NT2/D1 (cell line): Measurements from ENCODE around the gene CAVIN2.

ENCODE experiments used
- DNase-seq: peaks from one replicate; pipeline ENCODE4 v3.0.0-alpha.2; 2011; ENCODE audit warnings: low read depth, low spot score
- H3K27me3 ChIP-seq: 2 replicates; pipeline ENCODE4 v1.6.0; 2011; ENCODE audit warnings: mild to moderate bottlenecking; ENCODE audit not compliant: insufficient read length, insufficient read depth
- H3K36me3 ChIP-seq: 2 replicates; pipeline ENCODE4 v1.6.1; 2011; ENCODE audit warnings: mild to moderate bottlenecking, low read length, mixed read lengths; ENCODE audit not compliant: insufficient read depth, insufficient read length
- H3K4me1 ChIP-seq: 2 replicates; pipeline ENCODE4 v1.5.1; 2011; ENCODE audit not compliant: insufficient read depth, insufficient read length
- H3K4me3 ChIP-seq: 2 replicates; pipeline ENCODE4 v1.5.1; 2011; ENCODE audit warnings: low read depth; ENCODE audit not compliant: insufficient read length
- H3K9ac ChIP-seq: 2 replicates; pipeline ENCODE4 v1.6.0; 2011; ENCODE audit warnings: low read depth; ENCODE audit not compliant: insufficient read length
- H3K9me3 ChIP-seq: 2 replicates; pipeline ENCODE4 v1.5.1; 2011; ENCODE audit warnings: mild to moderate bottlenecking, low read length; ENCODE audit not compliant: insufficient read depth
- SUZ12 ChIP-seq: IDR thresholded peaks from 2 replicates; pipeline ENCODE4 v1.6.1; 2011; ENCODE audit not compliant: insufficient read length, insufficient read depth; ENCODE audit errors: extremely low read depth
- YY1 ChIP-seq: IDR thresholded peaks from 2 replicates; pipeline ENCODE4 v1.6.1; 2011; ENCODE audit not compliant: insufficient read length, insufficient read depth
- ZNF274 ChIP-seq: IDR thresholded peaks from 2 replicates; pipeline ENCODE4 v1.6.1; 2011; ENCODE audit warnings: mild to moderate bottlenecking, low read depth, low read length

The CAVIN2 gene

GRCh38 chr2:191847764-191848163 is 876 bp upstream of the CAVIN2 start:
- Histone ChIP-seq H3K9me3 (no peaks in the 10 kb centered on the region), H3K4me3 (no peak overlapping the region), H3K27me3 (no peaks in the 10 kb centered on the region), H3K4me1 (peaks cover 6% of the 10 kb centered on the region), H3K9ac (no peak overlapping the region), H3K36me3 (no peaks in the 10 kb centered on the region)
- TF ChIP-seq YY1 (no peak), SUZ12 (no peak), ZNF274 (no peak)
- DNase-seq: no peak

DNA sequence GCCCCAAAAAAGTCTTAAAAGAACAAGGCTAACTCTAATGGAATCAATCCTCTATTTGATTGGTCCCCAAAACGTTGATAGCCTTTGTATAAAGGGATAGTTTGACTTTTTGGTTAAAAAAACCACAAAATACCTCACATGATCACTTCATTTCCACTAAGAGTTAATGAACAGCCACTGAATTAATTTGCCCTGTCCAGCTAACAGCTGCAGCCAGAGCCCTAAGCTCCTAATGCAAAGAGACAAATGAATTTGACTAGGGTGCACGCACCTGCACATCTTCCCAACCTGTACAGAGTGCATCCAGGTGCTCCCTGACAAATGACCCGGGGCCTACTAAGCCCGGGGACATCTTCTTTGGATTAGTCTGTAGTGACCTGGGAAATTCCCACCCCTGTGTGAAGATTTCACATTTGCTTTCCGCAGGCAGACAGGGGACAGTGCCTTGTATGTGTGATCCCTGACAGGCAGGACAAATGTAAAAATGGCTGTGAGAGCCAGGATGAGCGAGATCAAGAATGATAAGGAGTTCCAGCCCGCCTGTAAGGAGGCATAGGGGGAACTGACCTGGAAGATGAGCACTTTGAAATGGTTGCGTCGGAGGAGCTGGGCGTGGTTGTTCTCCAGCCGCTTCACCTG is 893 bp downstream of the CAVIN2 start:
- H3K9me3 ChIP-seq: no peaks in the 10 kb centered on the region
- no peak overlapping the region for H3K4me3 ChIP-seq
- H3K36me3 ChIP-seq: no peaks in the 10 kb centered on the region
- H3K27me3 ChIP-seq: no peaks in the 10 kb centered on the region
- peaks cover 6% of the 10 kb centered on the region for H3K4me1 ChIP-seq
- no peak for TF ChIP-seq SUZ12
- TF ChIP-seq YY1: no peak
- no peak for TF ChIP-seq ZNF274
- no peak overlapping the region for H3K9ac ChIP-seq
- DNase-seq: no peak

DNA sequence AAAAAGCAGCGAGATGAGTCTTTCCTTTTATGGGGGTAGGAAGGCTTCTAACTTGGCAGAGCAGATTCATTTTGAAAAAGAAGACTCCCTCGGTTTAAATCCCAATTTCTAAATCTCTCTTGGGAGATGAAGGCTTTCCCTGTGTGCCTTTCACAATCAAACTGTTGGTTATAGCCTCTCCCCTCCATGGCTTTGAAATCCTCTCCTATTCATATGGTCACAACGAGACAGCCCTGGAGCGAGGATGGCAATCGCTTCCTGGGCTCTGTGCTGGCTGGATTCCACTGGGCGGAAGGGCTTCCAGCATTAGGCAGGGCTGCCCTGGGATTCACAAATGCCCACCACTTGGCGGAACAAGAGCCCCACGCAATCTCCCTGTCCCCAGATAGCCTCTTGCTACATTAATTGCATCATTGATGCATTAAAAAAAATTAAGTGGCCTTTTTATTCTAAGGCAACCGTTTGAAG is 1.6 kb downstream of the CAVIN2 start:
- TF ChIP-seq YY1 (no peak), ZNF274 (no peak), SUZ12 (no peak)
- Histone ChIP-seq H3K4me1 (peaks cover 6% of the 10 kb centered on the region), H3K36me3 (no peaks in the 10 kb centered on the region), H3K4me3 (no peak overlapping the region), H3K9me3 (no peaks in the 10 kb centered on the region), H3K9ac (no peak overlapping the region), H3K27me3 (no peaks in the 10 kb centered on the region)
- DNase-seq: no peak

DNA sequence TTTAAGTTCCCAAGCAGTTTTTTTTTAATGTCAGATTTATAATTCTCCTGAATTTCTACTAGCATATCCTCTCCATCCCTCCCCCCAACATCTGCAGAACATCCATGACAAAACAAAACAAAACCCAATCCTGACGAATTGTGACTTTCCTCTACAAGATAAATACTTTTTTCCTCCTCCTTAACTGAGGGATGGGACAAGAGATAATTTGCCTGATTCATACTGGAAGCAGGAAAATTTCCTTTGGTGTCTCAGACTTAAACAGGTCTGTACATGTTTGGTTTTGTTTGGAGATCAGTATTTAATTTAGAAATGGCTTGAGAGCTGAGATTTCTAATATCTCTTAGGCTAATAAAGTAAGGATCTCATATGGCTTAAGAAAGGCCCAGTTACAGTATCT is 2.2 kb downstream of the CAVIN2 start:
- H3K9ac ChIP-seq: no peak overlapping the region
- no peaks in the 10 kb centered on the region for H3K27me3 ChIP-seq
- no peak overlapping the region for H3K4me3 ChIP-seq
- H3K4me1 ChIP-seq: peaks cover 6% of the 10 kb centered on the region
- no peaks in the 10 kb centered on the region for H3K9me3 ChIP-seq
- no peaks in the 10 kb centered on the region for H3K36me3 ChIP-seq
- TF ChIP-seq SUZ12 (no peak), ZNF274 (no peak), YY1 (no peak)
- DNase-seq: no peak

GRCh38 chr2:191840921-191841320 is 6.0 kb downstream of the CAVIN2 start:
- no peak for TF ChIP-seq SUZ12
- TF ChIP-seq ZNF274: no peak
- no peak for TF ChIP-seq YY1
- no peaks in the 10 kb centered on the region for H3K36me3 ChIP-seq
- no peak overlapping the region for H3K9ac ChIP-seq
- H3K9me3 ChIP-seq: peaks cover 6% of the 10 kb centered on the region; the same call in 1 of the 2 replicates
- no peak overlapping the region for H3K4me3 ChIP-seq
- H3K27me3 ChIP-seq: no peaks in the 10 kb centered on the region
- no peak for DNase-seq
- H3K4me1 ChIP-seq: no peaks in the 10 kb centered on the region

DNA sequence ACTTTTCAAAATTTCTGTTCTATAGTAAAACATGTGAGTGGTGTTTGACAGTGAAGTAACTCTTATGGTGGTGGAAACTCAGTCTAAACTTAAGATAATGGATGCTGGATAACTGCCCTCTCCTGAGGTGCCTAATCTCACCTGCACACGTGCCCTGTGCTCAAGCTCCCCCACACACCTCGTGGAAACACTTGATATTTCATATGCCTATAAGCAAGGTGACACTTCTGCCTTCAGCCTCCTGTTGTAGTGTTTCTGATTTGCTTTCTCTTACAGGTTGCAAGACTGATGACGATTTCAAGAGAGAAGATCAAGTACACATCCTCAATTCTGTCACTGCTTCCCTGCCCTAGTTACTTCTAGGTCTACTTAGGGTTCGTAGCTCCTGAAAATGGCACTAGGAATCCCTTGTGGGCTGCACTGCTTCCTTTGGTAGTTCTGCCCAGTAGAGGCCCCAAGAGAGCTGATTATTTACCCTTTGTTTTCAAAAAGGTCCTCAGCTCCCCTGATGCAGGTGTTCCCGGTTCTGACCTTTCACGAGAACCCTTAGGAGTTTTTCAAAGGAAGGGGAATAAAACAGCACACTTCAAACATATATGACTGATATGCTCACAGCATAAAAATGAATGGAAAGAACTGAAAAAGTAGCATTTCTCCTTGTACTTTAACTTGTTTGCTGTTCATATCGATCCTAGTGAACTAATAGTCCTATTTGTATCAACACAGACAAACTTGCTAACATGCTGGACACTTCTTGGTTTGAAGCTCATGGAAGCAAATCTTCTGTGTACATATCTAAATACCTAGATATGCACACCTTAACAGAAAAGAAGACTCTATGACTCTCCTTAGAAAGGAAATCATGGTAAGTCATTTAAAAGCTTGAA is 6.7 kb downstream of the CAVIN2 start:
- TF ChIP-seq SUZ12: no peak
- no peak for TF ChIP-seq ZNF274
- TF ChIP-seq YY1: no peak
- H3K4me1 ChIP-seq: no peaks in the 10 kb centered on the region

GRCh38 chr2:191838526-191838925 is 8.4 kb downstream of the CAVIN2 start:
- TF ChIP-seq YY1 (no peak), ZNF274 (no peak), SUZ12 (no peak)
- H3K4me3 ChIP-seq: no peak overlapping the region
- no peaks in the 10 kb centered on the region for H3K36me3 ChIP-seq
- no peak overlapping the region for H3K9ac ChIP-seq
- H3K9me3 ChIP-seq: peaks cover 6% of the 10 kb centered on the region; the same call in 1 of the 2 replicates
- no peaks in the 10 kb centered on the region for H3K27me3 ChIP-seq
- DNase-seq: no peak
- no peaks in the 10 kb centered on the region for H3K4me1 ChIP-seq

More for the DNA sequence above, 6.7 kb downstream of the CAVIN2 start:
- Histone ChIP-seq H3K27me3 (no peaks in the 10 kb centered on the region), H3K4me3 (no peak overlapping the region), H3K9me3 (peaks cover 6% of the 10 kb centered on the region; the same call in 1 of the 2 replicates), H3K9ac (no peak overlapping the region), H3K36me3 (no peaks in the 10 kb centered on the region)
- DNase-seq: no peak
